ENCODE data around the gene PCDHGB2.
A peak's percentile ranks its signal among the peaks of the same experiment; 100 is the strongest.
"Not testable (repeated sequence)": the region's sequence is repeated elsewhere in the genome, so short reads cannot be mapped to it uniquely, and the experiment has no call there.

Gene PCDHGB2

GRCh38 chr5:141398608-141399007 lies 38.8 kb downstream of the PCDHGB2 start:
- no peak for DNase-seq (ENCODE audit: low spot score)
- no peak for TF ChIP-seq CTCF (IDR thresholded peaks at IDR 0.05; ENCODE audit: extremely low read depth, insufficient read depth, missing control alignments)
- in situ Hi-C loops (cut with MboI; ENCODE audit: low pct_unique_long_range_greater_than_20kb, low sequenced_read_pairs, unreplicated experiment): no loop called here

GRCh38 chr5:141399555-141400258 lies 39.9 kb downstream of the PCDHGB2 start:
- TF ChIP-seq CTCF (IDR thresholded peaks at IDR 0.05; ENCODE audit: extremely low read depth, insufficient read depth, missing control alignments): no peak
- no peak for DNase-seq (ENCODE audit: low spot score)
- in situ Hi-C loops (cut with MboI; ENCODE audit: low pct_unique_long_range_greater_than_20kb, low sequenced_read_pairs, unreplicated experiment): no loop called here

- in situ Hi-C loops (cut with MboI; ENCODE audit: low pct_unique_long_range_greater_than_20kb, low sequenced_read_pairs, unreplicated experiment): no loop called here
- TF ChIP-seq CTCF (IDR thresholded peaks at IDR 0.05; ENCODE audit: extremely low read depth, insufficient read depth, missing control alignments): peak; percentile 41
- peak; percentile 68 for DNase-seq (ENCODE audit: low spot score)
These were observed 42.9 kb downstream of the PCDHGB2 start, which contains the start of gene PCDHGA9 for GRCh38 chr5:141402553-141403243. Gene PCDHGA9 (plus strand): TSS chr5:141402778. CDS start chr5:141402953, 175 bp downstream.

- DNase-seq (ENCODE audit: low spot score): no peak
- TF ChIP-seq CTCF (IDR thresholded peaks at IDR 0.05; ENCODE audit: extremely low read depth, insufficient read depth, missing control alignments): no peak
- in situ Hi-C loops (cut with MboI; ENCODE audit: low pct_unique_long_range_greater_than_20kb, low sequenced_read_pairs, unreplicated experiment): no loop called here
These were observed 43.6 kb downstream of the PCDHGB2 start for GRCh38 chr5:141403387-141403786.

GRCh38 chr5:141407790-141408505 lies 48.2 kb downstream of the PCDHGB2 start, which contains the start of gene PCDHGB6:
Gene PCDHGB6 (plus strand): TSS chr5:141408021. CDS start chr5:141408203, 182 bp downstream.
- in situ Hi-C loops (cut with MboI; ENCODE audit: low pct_unique_long_range_greater_than_20kb, low sequenced_read_pairs, unreplicated experiment): not testable (repeated sequence)
- peak; percentile 68 for DNase-seq (ENCODE audit: low spot score)
- peak; percentile 66 for TF ChIP-seq CTCF (IDR thresholded peaks at IDR 0.05; ENCODE audit: extremely low read depth, insufficient read depth, missing control alignments)

GRCh38 chr5:141409598-141410306 lies 50.0 kb downstream of the PCDHGB2 start:
- no peak for DNase-seq (ENCODE audit: low spot score)
- in situ Hi-C loops (cut with MboI; ENCODE audit: low pct_unique_long_range_greater_than_20kb, low sequenced_read_pairs, unreplicated experiment): no loop called here
- TF ChIP-seq CTCF (IDR thresholded peaks at IDR 0.05; ENCODE audit: extremely low read depth, insufficient read depth, missing control alignments): no peak

Data from GM13977 (cell line).